DMS53 treated with DMSO at 0.1 percent for 48 hours (cell line): ENCODE measurements around the gene C14orf180.

Source experiments
- DNase-seq: peaks from one replicate; lab custom pipeline; 2025; ENCODE audit not compliant: unreplicated experiment; lab: John Stamatoyannopoulos, UW

C14orf180 gene

DNA sequence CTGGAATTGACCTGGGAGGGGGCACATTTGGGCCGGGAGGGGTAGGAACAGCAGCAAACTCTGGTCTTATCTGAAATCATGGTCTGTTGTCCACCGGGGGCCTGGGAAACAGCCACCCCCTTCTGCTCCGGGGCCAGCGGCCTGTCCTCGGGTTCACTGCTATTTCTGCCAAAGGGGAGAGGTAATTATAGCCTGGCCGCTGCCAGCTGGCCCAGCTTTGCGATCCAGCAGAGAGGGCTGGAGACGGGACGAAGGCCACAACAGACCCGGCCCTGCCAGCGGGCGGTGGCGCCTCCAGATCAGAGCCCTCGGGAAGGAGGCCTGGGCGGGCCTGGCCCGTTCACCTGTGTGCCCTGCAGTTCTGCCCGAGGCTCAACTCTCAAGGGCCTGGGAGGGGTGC, at the start of gene C14orf180:
C14orf180 (plus strand) TSS at position 258 of the 400 bp plus-strand sequence. CDS start 6,667 bp downstream, outside the sequence.
- DNase-seq: no peak

DNA sequence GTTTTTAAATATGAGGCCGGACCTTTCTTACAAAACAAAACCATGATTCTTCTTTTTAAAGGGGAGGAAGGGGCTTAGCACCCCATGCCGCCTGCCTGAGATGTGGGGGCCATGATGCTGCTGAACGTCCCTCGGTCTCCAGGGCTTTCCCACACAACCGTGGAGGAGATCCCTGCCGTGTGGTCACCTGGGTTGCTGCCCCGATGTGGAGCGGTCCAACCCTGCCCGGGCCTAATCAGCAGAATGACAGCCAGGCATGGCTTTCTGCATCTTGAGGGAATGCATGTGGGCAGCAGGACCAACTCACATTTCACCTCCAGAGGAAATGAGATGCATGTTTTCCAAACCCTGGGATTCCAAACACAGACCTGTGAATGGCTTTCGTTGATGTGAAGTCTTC, 48.9 kb upstream of the C14orf180 start:
- no peak for DNase-seq

GRCh38 chr14:104531421-104532190, 48.0 kb upstream of the C14orf180 start:
- DNase-seq: no peak

GRCh38 chr14:104532191-104532555, 47.4 kb upstream of the C14orf180 start:
- DNase-seq: no peak

DNA sequence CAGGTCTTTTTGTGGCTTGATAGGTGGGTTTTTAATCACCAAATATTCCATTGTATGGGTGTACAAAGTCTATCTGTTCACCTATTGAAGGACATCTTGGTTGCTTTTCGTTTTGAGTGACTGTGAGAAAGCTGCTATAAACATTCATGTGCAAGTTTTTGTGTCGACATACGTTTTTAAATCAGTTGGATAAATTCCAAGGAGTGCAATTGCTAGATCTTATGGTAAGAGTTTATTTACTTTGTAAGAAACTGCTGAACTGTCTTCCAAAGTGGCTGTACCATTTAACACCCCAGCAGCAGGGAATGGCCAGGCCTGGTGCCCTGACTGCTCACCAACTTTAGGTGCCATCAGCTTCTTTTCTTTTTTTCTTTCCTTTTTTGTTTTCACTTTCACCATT, 45.5 kb upstream of the C14orf180 start:
- DNase-seq: no peak

DNA sequence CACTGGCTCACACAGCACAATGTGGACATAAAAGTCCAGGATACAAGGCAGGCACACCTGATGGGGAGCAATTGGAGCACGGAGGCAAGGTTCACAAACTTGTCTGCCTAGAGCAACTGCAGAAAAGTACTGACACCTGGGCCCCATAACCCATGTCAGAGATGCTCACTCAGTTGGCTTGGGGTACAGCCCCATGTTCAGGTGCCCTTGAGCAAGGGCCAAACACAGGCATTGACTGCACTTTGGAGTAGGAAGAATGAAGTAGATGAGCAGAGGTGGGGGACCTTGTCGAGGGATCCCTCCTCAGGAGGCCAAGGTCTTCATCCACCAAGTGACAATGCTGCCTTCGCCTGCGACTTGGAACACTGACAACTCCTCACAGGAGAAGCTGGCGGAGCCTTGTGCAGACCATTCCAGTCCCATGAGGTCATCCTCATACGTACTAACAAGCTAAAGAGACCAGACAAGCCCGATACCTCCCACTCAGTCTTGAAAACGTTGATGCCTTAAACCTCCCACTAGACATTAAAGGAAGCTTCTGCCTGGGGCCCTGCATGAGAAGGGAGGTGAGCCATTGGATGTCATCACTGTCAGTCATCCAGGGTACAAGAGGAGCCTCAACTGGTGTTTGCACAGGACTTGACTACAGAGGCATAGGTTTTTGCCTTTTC, 42.5 kb upstream of the C14orf180 start:
- DNase-seq: no peak

GRCh38 chr14:104537613-104537988, 42.0 kb upstream of the C14orf180 start:
- no peak for DNase-seq

DNA sequence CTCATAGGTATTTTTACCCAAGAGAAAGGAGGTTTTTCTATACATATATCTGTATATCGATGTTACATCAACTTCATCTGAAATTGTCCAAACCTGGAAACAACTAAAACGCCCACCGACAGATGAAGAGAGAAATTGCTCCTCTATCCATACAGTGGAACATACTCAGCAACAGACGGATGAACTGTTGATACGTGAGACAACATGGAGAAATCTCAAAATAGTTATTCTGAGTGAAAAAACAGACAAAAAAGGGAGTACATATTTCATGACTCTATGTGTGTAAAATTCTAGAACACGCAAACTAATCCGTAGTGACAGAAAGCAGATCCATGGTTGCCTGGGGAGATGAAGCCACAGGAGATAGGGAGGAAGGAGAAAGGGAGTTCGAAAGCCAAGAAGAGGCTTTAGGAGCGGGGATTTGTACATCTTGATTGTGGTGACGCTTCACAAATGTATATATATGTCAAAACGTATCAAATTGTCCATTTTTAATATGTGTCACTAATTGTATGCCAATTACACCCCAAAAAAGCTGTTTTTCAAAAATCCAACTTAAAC, 37.6 kb upstream of the C14orf180 start:
- DNase-seq: no peak

GRCh38 chr14:104542871-104543830, 36.4 kb upstream of the C14orf180 start:
- no peak for DNase-seq

GRCh38 chr14:104544362-104544961, 35.1 kb upstream of the C14orf180 start:
- DNase-seq: no peak

DNA sequence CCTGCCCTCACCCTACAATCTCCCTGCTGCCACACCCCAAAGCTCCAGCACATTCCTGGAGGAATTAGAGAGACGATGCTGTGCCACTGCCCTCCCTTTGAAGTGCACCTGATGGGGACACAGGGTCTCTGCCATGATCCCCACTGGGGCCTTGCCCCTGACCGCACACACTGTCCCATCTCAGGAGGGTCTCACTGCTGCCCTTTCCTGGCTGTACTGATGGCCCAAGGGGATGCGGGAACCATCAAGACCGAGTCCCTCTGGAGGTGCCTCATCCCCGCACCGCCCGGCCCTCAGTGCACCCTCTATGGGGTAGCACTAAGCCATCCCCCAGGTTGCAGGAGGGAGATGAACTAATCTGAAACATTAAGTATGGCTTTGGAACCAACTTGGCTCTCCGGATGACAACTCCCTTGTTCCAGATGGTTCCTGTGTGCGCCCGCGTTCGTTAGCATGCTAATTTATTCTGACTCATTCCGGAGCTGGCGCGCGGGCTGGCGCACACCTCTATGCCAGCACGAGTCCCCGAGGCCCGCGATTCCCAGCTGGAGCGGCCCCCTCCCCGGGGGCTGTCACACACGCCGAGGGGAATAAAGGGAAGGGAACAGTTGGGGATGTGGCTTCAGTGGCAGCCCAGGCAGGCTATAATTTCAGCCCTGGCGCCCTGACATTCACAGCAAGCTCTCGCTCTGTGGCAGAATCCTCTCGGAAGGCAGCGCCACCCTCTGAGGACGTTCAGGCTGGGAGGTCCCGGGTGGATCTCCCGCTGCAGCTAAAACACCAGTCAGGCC, 34.2 kb upstream of the C14orf180 start:
- DNase-seq: no peak

GRCh38 chr14:104545942-104546501, 33.5 kb upstream of the C14orf180 start:
- no peak for DNase-seq

DNA sequence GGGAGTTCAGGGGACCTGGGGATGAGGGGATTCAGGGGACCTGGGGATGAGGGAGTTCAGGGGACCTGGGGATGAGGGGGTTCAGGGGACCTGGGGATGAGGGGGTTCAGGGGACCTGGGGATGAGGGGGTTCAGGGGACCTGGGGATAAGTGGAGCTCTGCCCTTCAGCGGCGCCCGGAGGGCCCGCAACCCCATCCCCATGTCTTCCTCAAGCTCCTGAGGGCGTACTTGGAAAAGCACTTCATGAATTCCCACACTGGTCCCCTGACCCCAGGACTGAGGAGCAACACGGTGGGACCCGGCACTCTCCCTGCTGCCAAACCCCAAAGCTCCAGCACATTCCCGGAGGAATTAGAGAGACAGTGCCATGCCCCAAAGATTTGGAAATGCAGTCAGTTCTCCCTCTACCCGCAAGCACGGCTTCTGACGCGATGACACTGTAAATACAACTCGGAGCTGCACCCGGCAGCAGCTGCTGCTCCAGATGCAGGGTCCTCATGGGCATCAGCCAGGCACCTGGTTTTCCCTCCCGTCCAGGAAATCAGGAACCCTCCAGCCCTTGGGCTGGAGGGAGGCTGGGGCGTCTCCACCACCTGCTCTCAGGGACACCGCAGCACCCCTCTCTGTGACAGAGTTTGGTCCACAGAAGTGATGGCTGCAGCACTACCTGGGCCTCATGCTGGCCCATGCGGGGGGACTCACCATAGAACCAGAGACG, 32.8 kb upstream of the C14orf180 start:
- no peak for DNase-seq

DNA sequence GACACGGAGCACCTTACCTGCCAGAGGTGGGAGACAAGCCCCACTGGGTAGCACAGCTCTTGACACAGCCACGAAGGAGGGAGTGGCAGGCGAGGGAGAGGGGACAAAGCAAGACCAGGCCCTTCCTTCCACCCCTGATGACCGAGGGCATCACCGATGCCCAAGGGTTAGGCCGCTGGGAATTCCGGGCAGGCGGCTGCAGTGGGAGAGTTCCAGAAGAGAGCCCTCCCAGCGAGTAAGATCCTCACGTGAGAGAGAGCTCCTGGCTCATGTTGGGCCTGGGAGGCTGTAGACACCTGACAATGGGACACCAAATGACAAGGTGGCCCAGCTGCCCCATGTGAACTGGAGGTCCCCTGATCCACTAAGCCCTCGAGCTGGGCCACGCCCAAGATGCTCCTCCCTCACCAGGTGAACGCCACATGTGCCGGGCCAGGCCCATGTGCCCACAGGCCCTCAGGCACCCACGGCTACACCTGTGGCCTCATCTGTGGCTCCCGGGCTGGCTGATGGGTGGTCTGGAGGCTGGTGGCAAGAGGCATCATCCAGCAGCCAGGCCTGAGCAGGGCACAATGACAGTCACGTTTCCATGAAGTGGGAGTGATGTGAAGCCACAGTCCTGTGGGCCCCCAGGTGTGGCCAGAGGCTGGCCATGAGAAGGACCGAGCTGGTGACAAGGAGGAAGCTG, 32.1 kb upstream of the C14orf180 start:
- DNase-seq: no peak

GRCh38 chr14:104547998-104548700, 31.4 kb upstream of the C14orf180 start:
- DNase-seq: no peak

DNA sequence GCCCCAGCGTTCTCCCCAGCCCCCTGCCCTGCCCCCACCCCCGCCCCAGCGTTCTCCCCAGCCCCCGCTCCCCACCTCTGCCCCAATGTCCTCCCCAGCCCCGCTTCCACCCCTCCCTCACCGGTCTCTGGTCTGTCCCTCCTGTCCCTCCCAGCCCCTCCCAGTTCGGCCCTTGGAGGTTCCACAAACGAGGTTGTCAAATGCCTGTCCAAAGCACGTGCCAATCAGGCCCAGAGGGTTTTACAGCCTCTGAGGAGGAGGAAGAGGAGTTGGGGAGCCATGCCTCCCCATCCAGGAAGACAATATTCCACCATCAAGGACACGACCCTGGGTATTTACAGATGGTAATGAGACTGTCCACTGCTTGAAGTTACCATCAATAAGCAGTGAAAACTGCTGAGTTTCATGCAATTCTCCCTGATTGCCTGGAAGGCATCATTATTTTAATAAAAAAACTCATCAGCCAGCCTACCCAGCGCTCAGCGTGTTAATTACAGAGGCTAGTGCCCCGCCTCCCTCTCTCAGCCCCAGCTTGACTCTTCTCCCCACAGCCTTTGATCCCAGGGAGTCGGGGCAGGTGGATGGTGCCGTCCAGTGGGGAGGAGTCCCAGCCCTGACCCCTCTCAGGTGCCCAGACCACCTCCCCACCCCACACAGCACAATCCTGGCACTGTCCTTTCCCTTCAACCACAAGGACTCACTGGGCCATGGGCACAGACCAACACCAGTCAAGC, 30.6 kb upstream of the C14orf180 start:
- no peak for DNase-seq
